GM10847 (cell line): ENCODE measurements around the gene RNF115.

Source experiments
- POLR2A ChIP-seq: IDR thresholded peaks from 2 replicates; pipeline ENCODE4 v1.6.1; 2011; ENCODE audit not compliant: insufficient read length; ENCODE audit errors: extremely low read depth

RNF115 gene

GRCh38 chr1:145736191-145736590 is 87.7 kb downstream of the RNF115 start:
- no peak for TF ChIP-seq POLR2A

- no peak for TF ChIP-seq POLR2A
Observed at GRCh38 chr1:145730900-145731299, 93.0 kb downstream of the RNF115 start.

- TF ChIP-seq POLR2A: no peak
Observed at GRCh38 chr1:145730467-145730866, 93.4 kb downstream of the RNF115 start.

- no peak for TF ChIP-seq POLR2A
Observed at GRCh38 chr1:145729666-145730436, 94.0 kb downstream of the RNF115 start.

- TF ChIP-seq POLR2A: no peak
Observed at GRCh38 chr1:145729196-145729595, 94.7 kb downstream of the RNF115 start.

GRCh38 chr1:145720878-145721671 is 102.8 kb downstream of the RNF115 start:
- no peak for TF ChIP-seq POLR2A

GRCh38 chr1:145720556-145720877 is 103.4 kb downstream of the RNF115 start:
- no peak for TF ChIP-seq POLR2A

- no peak for TF ChIP-seq POLR2A
Observed at GRCh38 chr1:145719230-145720079, 104.4 kb downstream of the RNF115 start, which contains the start of gene CD160. TSS of gene CD160 (plus strand) at chr1:145719499. CDS start at chr1:145728328, 8,829 bp downstream.

GRCh38 chr1:145717833-145718232 is 106.1 kb downstream of the RNF115 start:
- TF ChIP-seq POLR2A: no peak

- no peak for TF ChIP-seq POLR2A
Observed at GRCh38 chr1:145716641-145717345, 107.1 kb downstream of the RNF115 start.

GRCh38 chr1:145714524-145715111 is 109.3 kb downstream of the RNF115 start:
- TF ChIP-seq POLR2A: no peak

GRCh38 chr1:145711213-145711651 is 112.7 kb downstream of the RNF115 start:
- no peak for TF ChIP-seq POLR2A

GRCh38 chr1:145710291-145711027 is 113.4 kb downstream of the RNF115 start:
- TF ChIP-seq POLR2A: no peak

- TF ChIP-seq POLR2A: no peak
Observed at GRCh38 chr1:145708063-145708462, 115.8 kb downstream of the RNF115 start.
